Stomach (tissue), 4 donors: ENCODE results near the gene ZMAT5.

Experiments used
- POLR2A ChIP-seq, 4 donors: fragments of 450-650 bp; IDR thresholded peaks; one replicate each; pipeline ENCODE4 v1.6.1; 2016; ENCODE audit warnings: antibody characterized with exemption in 4 of 4, control low read depth in 2 of 4, mild to moderate bottlenecking in 1 of 4, moderate library complexity in 1 of 4
- POLR2AphosphoS5 ChIP-seq, 3 donors: sonication (generic); formaldehyde crosslinking; IDR thresholded peaks; one replicate each; pipeline ENCODE4 v1.6.1; 2016; ENCODE audit warnings: antibody characterized with exemption in 3 of 3
- TF ChIP-seq, protein P1 (sequence below), 7 experiments: fragments of 450-650 bp in 4 of 7; fragments of 200-600 bp in 3 of 7; sonication (generic) in 3 of 7; IDR thresholded peaks; one replicate each; pipeline ENCODE4 v1.5.1; 2016 to 2019; ENCODE audit warnings: antibody characterized with exemption in 7 of 7, control low read depth in 2 of 7, mild to moderate bottlenecking in 1 of 7

DNA sequence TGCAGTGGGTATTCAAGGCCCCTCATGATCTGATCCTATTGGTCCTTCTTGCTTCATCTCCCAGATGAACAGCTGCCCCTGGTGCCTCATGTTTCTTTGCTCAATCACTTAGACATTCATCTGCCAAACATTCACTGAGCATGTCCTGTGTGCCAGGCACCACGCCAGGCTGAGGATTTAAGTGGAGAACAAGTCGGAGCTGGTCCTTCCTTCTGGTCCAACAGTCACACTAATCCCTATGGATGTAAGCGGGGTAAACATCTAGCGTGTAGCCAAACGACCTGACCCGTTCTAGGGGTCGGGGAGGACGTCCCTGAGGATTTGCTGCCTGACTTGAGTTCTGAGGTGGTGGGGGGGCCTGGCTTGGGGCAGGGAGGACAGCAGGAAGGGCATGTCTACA lies 21.9 kb downstream of the ZMAT5 start:
- TF ChIP-seq, protein P1, sequence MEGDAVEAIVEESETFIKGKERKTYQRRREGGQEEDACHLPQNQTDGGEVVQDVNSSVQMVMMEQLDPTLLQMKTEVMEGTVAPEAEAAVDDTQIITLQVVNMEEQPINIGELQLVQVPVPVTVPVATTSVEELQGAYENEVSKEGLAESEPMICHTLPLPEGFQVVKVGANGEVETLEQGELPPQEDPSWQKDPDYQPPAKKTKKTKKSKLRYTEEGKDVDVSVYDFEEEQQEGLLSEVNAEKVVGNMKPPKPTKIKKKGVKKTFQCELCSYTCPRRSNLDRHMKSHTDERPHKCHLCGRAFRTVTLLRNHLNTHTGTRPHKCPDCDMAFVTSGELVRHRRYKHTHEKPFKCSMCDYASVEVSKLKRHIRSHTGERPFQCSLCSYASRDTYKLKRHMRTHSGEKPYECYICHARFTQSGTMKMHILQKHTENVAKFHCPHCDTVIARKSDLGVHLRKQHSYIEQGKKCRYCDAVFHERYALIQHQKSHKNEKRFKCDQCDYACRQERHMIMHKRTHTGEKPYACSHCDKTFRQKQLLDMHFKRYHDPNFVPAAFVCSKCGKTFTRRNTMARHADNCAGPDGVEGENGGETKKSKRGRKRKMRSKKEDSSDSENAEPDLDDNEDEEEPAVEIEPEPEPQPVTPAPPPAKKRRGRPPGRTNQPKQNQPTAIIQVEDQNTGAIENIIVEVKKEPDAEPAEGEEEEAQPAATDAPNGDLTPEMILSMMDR (IDR thresholded peaks at IDR 0.05), result no peak
- TF ChIP-seq POLR2AphosphoS5 (IDR thresholded peaks at IDR 0.05), result no peak
- TF ChIP-seq POLR2A (IDR thresholded peaks at IDR 0.05), result no peak
